HL-60 (cell line): ENCODE measurements around the gene MAPK1.
"Not testable (repeated sequence)": the region's sequence is repeated elsewhere in the genome, so short reads cannot be mapped to it uniquely, and the experiment has no call there.

Source experiments
- DNase-seq, 2 experiments: peaks; one replicate each; pipeline ENCODE4 v3.0.0-alpha.2; 2010 to 2020; ENCODE audit warnings: low read depth in 1 of 2, low spot score in 1 of 2
- H3K27ac ChIP-seq: fragments of 250-450 bp; sonication (Bioruptor Pico); replicated peaks from 2 replicates; pipeline ENCODE4 v1.5.1; 2020; ENCODE audit warnings: mild to moderate bottlenecking, moderate library complexity
- H3K27me3 ChIP-seq: fragments of 250-450 bp; sonication (Bioruptor Pico); 2 replicates; pipeline ENCODE4 v1.5.1; 2021; ENCODE audit warnings: mild to moderate bottlenecking, moderate library complexity; ENCODE audit not compliant: insufficient read depth, poor library complexity, severe bottlenecking
- H3K4me3 ChIP-seq: replicated peaks from 2 replicates; pipeline ENCODE4 v1.5.1; 2011; ENCODE audit warnings: mild to moderate bottlenecking, control low read depth, low read length; ENCODE audit not compliant: insufficient read depth
- CTCF ChIP-seq: IDR thresholded peaks from one replicate; pipeline ENCODE4 v1.5.1; 2011; ENCODE audit warnings: low read length, control low read depth, inconsistent platforms; ENCODE audit not compliant: insufficient read depth
- GABPA ChIP-seq: IDR thresholded peaks from 2 replicates; pipeline ENCODE4 v1.6.1; 2012; ENCODE audit warnings: low read depth
- POLR2AphosphoS5 ChIP-seq: IDR thresholded peaks from 2 replicates; pipeline ENCODE4 v1.6.1; 2012; ENCODE audit warnings: low read depth
- SPI1 ChIP-seq: IDR thresholded peaks from 2 replicates; pipeline ENCODE4 v1.6.1; 2012; ENCODE audit warnings: low read depth, mild to moderate bottlenecking, borderline replicate concordance
- TF ChIP-seq, protein P1 (sequence below): IDR thresholded peaks from 2 replicates; pipeline ENCODE4 v1.6.1; 2012; ENCODE audit warnings: low read depth; ENCODE audit not compliant: insufficient replicate concordance

The MAPK1 gene

GRCh38 chr22:21829523-21829922 is 37.9 kb downstream of the MAPK1 start:
- no peak for TF ChIP-seq CTCF
- no peak for TF ChIP-seq GABPA
- no peak for TF ChIP-seq POLR2AphosphoS5
- no peak for TF ChIP-seq SPI1
- TF ChIP-seq, protein P1, sequence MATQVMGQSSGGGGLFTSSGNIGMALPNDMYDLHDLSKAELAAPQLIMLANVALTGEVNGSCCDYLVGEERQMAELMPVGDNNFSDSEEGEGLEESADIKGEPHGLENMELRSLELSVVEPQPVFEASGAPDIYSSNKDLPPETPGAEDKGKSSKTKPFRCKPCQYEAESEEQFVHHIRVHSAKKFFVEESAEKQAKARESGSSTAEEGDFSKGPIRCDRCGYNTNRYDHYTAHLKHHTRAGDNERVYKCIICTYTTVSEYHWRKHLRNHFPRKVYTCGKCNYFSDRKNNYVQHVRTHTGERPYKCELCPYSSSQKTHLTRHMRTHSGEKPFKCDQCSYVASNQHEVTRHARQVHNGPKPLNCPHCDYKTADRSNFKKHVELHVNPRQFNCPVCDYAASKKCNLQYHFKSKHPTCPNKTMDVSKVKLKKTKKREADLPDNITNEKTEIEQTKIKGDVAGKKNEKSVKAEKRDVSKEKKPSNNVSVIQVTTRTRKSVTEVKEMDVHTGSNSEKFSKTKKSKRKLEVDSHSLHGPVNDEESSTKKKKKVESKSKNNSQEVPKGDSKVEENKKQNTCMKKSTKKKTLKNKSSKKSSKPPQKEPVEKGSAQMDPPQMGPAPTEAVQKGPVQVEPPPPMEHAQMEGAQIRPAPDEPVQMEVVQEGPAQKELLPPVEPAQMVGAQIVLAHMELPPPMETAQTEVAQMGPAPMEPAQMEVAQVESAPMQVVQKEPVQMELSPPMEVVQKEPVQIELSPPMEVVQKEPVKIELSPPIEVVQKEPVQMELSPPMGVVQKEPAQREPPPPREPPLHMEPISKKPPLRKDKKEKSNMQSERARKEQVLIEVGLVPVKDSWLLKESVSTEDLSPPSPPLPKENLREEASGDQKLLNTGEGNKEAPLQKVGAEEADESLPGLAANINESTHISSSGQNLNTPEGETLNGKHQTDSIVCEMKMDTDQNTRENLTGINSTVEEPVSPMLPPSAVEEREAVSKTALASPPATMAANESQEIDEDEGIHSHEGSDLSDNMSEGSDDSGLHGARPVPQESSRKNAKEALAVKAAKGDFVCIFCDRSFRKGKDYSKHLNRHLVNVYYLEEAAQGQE, result no peak
- no peak for DNase-seq
- peaks cover 2% of the 10 kb centered on the region for H3K27me3 ChIP-seq
- no peak overlapping the region for H3K27ac ChIP-seq
- no peak overlapping the region for H3K4me3 ChIP-seq

DNA sequence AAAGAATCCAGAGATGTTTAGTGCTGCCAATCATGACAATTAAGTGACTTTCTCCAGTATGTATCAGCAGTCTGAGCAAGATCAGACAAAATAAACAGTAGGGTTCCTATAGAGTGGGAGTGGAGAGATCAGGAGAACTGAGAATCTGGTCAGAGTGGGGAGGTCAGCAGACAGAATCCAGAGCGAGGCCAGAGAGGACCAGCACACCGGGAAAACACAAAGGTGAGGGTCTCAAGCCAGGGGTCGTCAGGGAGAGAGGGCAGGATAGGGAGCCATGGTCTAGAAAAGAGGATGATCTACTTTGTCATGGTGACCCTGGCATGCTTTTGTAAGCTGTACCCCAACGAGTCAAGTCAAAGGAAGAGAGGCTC is 39.2 kb downstream of the MAPK1 start:
- DNase-seq, result no peak
- TF ChIP-seq POLR2AphosphoS5 (no peak), GABPA (no peak), SPI1 (no peak)

GRCh38 chr22:21827628-21828267 is 39.7 kb downstream of the MAPK1 start:
- no peak for TF ChIP-seq GABPA
- TF ChIP-seq SPI1, result no peak
- no peak for TF ChIP-seq POLR2AphosphoS5
- TF ChIP-seq CTCF, result no peak
- TF ChIP-seq, protein P1, result no peak
- Histone ChIP-seq H3K4me3 (no peak overlapping the region), H3K27ac (no peak overlapping the region), H3K27me3 (no peaks in the 10 kb centered on the region)
- no peak for DNase-seq

More for the DNA sequence above, 39.2 kb downstream of the MAPK1 start:
- H3K27ac ChIP-seq, result no peak overlapping the region
- H3K4me3 ChIP-seq, result no peak overlapping the region
- peaks cover 2% of the 10 kb centered on the region for H3K27me3 ChIP-seq

DNA sequence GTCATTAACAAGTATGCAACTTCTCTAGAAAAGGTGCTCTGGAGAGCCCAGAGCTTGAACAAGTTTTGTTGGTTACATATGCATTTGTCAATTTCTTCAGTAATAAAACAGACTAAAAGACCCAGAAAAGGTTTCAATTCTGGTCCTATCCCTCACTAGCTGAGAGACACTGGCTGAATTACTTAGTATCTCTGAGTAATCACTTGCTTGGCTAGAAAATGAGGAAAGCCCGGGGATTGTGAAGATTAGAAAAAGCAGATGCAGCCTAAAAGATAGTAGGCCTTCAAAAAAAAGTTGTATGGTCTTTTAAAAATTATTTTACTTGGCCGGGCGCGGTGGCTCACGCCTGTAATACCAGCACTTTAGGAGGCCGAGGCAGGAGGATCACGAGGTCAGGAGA is 41.2 kb downstream of the MAPK1 start:
- no peak for DNase-seq
- Histone ChIP-seq H3K27me3 (no peaks in the 10 kb centered on the region), H3K4me3 (no peak overlapping the region), H3K27ac (no peak overlapping the region)
- no peak for TF ChIP-seq SPI1
- TF ChIP-seq POLR2AphosphoS5, result no peak
- TF ChIP-seq, protein P1, result no peak
- TF ChIP-seq GABPA, result no peak
- no peak for TF ChIP-seq CTCF

GRCh38 chr22:21824962-21825361 is 42.5 kb downstream of the MAPK1 start:
- H3K27me3 ChIP-seq, H3K4me3 ChIP-seq, H3K27ac ChIP-seq, DNase-seq: not testable (repeated sequence)
